SK-N-SH treated with all-trans-retinoic acid at 6 μM for 48 hours (cell line): Measurements from ENCODE around the gene TTR.

Experiments used
- ATAC-seq: fragments of 200-7000 bp; cut with Tn5 transposase; 3 replicates; pipeline ENCODE4 v1.9.1; 2020; ENCODE audit warnings: mild to moderate bottlenecking, moderate library complexity
- ARNTL ChIP-seq: fragments of 450-650 bp; formaldehyde crosslinking; IDR thresholded peaks from 2 replicates; pipeline ENCODE4 v1.5.0; 2020; ENCODE audit warnings: low read depth, mild to moderate bottlenecking, moderate library complexity, borderline replicate concordance
- BACH2 ChIP-seq: fragments of 250-450 bp; sonication (Bioruptor Pico); IDR thresholded peaks from 2 replicates; pipeline ENCODE4 v1.9.0; 2021; ENCODE audit warnings: mild to moderate bottlenecking, borderline replicate concordance
- CSDC2 ChIP-seq: fragments of 250-450 bp; sonication (Bioruptor Pico); IDR thresholded peaks from 2 replicates; pipeline ENCODE4 v1.5.0; 2020; ENCODE audit warnings: mild to moderate bottlenecking, moderate library complexity
- GLIS3 ChIP-seq: fragments of 250-450 bp; sonication (Bioruptor Pico); IDR thresholded peaks from 2 replicates; pipeline ENCODE4 v1.5.0; 2020; ENCODE audit warnings: mild to moderate bottlenecking, moderate library complexity
- ISL1 ChIP-seq: fragments of 250-450 bp; sonication (Bioruptor Pico); IDR thresholded peaks from 2 replicates; pipeline ENCODE4 v2.1.2; 2022; ENCODE audit warnings: mild to moderate bottlenecking, moderate library complexity
- OSR1 ChIP-seq: fragments of 250-450 bp; sonication (Bioruptor Pico); IDR thresholded peaks from 2 replicates; pipeline ENCODE4 v1.8.0; 2022; ENCODE audit warnings: moderate library complexity, mild to moderate bottlenecking, inconsistent platforms
- PPARA ChIP-seq: fragments of 250-450 bp; sonication (Bioruptor Pico); IDR thresholded peaks from 2 replicates; pipeline ENCODE4 v1.5.0; 2020; ENCODE audit warnings: mild to moderate bottlenecking, borderline replicate concordance
- RARB ChIP-seq: fragments of 250-450 bp; sonication (Bioruptor Pico); IDR thresholded peaks from 2 replicates; pipeline ENCODE4 v1.8.0; 2021; ENCODE audit warnings: mild to moderate bottlenecking, moderate library complexity
- SNAI2 ChIP-seq: fragments of 250-450 bp; sonication (Bioruptor Pico); IDR thresholded peaks from 2 replicates; pipeline ENCODE4 v1.5.0; 2020; ENCODE audit warnings: mild to moderate bottlenecking, moderate library complexity
- TCF4 ChIP-seq: fragments of 250-450 bp; sonication (Bioruptor Pico); IDR thresholded peaks from 2 replicates; pipeline ENCODE4 v1.8.0; 2021; ENCODE audit warnings: mild to moderate bottlenecking, moderate library complexity, borderline replicate concordance
- TOX ChIP-seq: fragments of 250-450 bp; sonication (Bioruptor Pico); IDR thresholded peaks from 2 replicates; pipeline ENCODE4 v1.8.0; 2021; ENCODE audit warnings: mild to moderate bottlenecking, moderate library complexity, borderline replicate concordance
- ZC3H10 ChIP-seq: fragments of 250-450 bp; sonication (Bioruptor Pico); IDR thresholded peaks from 2 replicates; pipeline ENCODE4 v1.5.1; 2021; ENCODE audit warnings: mild to moderate bottlenecking, moderate library complexity
- ZFP30 ChIP-seq: fragments of 450-650 bp; formaldehyde crosslinking; IDR thresholded peaks from 2 replicates; pipeline ENCODE4 v1.5.0; 2022; ENCODE audit warnings: mild to moderate bottlenecking, moderate library complexity
- ZNF565 ChIP-seq: fragments of 450-650 bp; formaldehyde crosslinking; conservative IDR thresholded peaks from 2 replicates; pipeline ENCODE4 v1.5.0; 2020; ENCODE audit warnings: low read depth, mild to moderate bottlenecking, moderate library complexity
- ZNF70 ChIP-seq: fragments of 450-650 bp; formaldehyde crosslinking; IDR thresholded peaks from 2 replicates; pipeline ENCODE4 v1.5.0; 2020; ENCODE audit warnings: mild to moderate bottlenecking, moderate library complexity
- ZNF8 ChIP-seq: fragments of 450-650 bp; formaldehyde crosslinking; IDR thresholded peaks from 2 replicates; pipeline ENCODE4 v1.5.0; 2020; ENCODE audit warnings: mild to moderate bottlenecking, moderate library complexity
- TF ChIP-seq, protein P1 (sequence below): fragments of 250-450 bp; sonication (Bioruptor Pico); IDR thresholded peaks from 2 replicates; pipeline ENCODE4 v1.5.0; 2020; ENCODE audit warnings: mild to moderate bottlenecking, moderate library complexity
- TF ChIP-seq, protein P2 (sequence below): fragments of 250-450 bp; sonication (Bioruptor Pico); IDR thresholded peaks from 2 replicates; pipeline ENCODE4 v1.5.1; 2020; ENCODE audit warnings: low read depth, mild to moderate bottlenecking, moderate library complexity
- TF ChIP-seq, protein P3 (sequence below): fragments of 250-450 bp; sonication (Bioruptor Pico); IDR thresholded peaks from 2 replicates; pipeline ENCODE4 v1.8.0; 2020; ENCODE audit warnings: mild to moderate bottlenecking, moderate library complexity, borderline replicate concordance
- TF ChIP-seq, protein P4 (sequence below): fragments of 250-450 bp; sonication (Bioruptor Pico); IDR thresholded peaks from 2 replicates; pipeline ENCODE4 v1.5.1; 2021; ENCODE audit warnings: mild to moderate bottlenecking, moderate library complexity

Gene TTR

DNA sequence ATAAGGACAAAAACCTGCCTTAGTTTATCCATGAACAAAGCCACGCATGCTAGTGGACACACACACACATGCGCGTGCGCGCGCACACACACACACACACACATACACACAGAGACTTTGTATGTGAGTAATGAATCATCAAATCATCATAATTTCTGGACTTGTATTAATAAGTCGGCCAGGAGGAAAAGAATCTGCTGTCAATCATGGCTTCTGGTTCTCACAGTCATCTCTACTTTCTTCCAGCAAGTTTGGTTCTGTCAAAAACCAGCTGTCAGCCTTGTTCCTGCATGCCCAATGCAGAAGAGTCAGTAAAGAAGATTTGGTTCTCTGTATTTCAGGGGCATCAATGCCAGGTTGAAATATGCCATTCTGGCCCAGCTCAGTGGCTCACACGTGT, 1.1 kb upstream of the TTR start:
- TF ChIP-seq, protein P1, sequence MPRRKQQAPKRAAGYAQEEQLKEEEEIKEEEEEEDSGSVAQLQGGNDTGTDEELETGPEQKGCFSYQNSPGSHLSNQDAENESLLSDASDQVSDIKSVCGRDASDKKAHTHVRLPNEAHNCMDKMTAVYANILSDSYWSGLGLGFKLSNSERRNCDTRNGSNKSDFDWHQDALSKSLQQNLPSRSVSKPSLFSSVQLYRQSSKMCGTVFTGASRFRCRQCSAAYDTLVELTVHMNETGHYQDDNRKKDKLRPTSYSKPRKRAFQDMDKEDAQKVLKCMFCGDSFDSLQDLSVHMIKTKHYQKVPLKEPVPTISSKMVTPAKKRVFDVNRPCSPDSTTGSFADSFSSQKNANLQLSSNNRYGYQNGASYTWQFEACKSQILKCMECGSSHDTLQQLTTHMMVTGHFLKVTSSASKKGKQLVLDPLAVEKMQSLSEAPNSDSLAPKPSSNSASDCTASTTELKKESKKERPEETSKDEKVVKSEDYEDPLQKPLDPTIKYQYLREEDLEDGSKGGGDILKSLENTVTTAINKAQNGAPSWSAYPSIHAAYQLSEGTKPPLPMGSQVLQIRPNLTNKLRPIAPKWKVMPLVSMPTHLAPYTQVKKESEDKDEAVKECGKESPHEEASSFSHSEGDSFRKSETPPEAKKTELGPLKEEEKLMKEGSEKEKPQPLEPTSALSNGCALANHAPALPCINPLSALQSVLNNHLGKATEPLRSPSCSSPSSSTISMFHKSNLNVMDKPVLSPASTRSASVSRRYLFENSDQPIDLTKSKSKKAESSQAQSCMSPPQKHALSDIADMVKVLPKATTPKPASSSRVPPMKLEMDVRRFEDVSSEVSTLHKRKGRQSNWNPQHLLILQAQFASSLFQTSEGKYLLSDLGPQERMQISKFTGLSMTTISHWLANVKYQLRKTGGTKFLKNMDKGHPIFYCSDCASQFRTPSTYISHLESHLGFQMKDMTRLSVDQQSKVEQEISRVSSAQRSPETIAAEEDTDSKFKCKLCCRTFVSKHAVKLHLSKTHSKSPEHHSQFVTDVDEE (CRISPR knock-in tag), result no peak
- no peak for TF ChIP-seq BACH2 (CRISPR knock-in tag)
- TF ChIP-seq ZNF565 (CRISPR knock-in tag), result no peak
- TF ChIP-seq, protein P2, sequence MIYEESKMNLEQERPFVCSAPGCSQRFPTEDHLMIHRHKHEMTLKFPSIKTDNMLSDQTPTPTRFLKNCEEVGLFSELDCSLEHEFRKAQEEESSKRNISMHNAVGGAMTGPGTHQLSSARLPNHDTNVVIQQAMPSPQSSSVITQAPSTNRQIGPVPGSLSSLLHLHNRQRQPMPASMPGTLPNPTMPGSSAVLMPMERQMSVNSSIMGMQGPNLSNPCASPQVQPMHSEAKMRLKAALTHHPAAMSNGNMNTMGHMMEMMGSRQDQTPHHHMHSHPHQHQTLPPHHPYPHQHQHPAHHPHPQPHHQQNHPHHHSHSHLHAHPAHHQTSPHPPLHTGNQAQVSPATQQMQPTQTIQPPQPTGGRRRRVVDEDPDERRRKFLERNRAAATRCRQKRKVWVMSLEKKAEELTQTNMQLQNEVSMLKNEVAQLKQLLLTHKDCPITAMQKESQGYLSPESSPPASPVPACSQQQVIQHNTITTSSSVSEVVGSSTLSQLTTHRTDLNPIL (CRISPR knock-in tag), result no peak
- TF ChIP-seq OSR1, result no peak
- TF ChIP-seq ZFP30 (CRISPR knock-in tag), result no peak
- TF ChIP-seq PPARA, result no peak
- no peak for TF ChIP-seq ISL1
- no peak for TF ChIP-seq ARNTL (CRISPR knock-in tag)
- TF ChIP-seq SNAI2 (CRISPR knock-in tag), result no peak
- no peak for TF ChIP-seq TCF4 (CRISPR knock-in tag)
- TF ChIP-seq, protein P3, sequence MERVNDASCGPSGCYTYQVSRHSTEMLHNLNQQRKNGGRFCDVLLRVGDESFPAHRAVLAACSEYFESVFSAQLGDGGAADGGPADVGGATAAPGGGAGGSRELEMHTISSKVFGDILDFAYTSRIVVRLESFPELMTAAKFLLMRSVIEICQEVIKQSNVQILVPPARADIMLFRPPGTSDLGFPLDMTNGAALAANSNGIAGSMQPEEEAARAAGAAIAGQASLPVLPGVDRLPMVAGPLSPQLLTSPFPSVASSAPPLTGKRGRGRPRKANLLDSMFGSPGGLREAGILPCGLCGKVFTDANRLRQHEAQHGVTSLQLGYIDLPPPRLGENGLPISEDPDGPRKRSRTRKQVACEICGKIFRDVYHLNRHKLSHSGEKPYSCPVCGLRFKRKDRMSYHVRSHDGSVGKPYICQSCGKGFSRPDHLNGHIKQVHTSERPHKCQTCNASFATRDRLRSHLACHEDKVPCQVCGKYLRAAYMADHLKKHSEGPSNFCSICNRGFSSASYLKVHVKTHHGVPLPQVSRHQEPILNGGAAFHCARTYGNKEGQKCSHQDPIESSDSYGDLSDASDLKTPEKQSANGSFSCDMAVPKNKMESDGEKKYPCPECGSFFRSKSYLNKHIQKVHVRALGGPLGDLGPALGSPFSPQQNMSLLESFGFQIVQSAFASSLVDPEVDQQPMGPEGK (CRISPR knock-in tag), result no peak
- TF ChIP-seq, protein P4, sequence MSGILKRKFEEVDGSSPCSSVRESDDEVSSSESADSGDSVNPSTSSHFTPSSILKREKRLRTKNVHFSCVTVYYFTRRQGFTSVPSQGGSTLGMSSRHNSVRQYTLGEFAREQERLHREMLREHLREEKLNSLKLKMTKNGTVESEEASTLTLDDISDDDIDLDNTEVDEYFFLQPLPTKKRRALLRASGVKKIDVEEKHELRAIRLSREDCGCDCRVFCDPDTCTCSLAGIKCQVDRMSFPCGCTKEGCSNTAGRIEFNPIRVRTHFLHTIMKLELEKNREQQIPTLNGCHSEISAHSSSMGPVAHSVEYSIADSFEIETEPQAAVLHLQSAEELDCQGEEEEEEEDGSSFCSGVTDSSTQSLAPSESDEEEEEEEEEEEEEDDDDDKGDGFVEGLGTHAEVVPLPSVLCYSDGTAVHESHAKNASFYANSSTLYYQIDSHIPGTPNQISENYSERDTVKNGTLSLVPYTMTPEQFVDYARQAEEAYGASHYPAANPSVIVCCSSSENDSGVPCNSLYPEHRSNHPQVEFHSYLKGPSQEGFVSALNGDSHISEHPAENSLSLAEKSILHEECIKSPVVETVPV (CRISPR knock-in tag), result no peak
- ATAC-seq, result no peak

DNA sequence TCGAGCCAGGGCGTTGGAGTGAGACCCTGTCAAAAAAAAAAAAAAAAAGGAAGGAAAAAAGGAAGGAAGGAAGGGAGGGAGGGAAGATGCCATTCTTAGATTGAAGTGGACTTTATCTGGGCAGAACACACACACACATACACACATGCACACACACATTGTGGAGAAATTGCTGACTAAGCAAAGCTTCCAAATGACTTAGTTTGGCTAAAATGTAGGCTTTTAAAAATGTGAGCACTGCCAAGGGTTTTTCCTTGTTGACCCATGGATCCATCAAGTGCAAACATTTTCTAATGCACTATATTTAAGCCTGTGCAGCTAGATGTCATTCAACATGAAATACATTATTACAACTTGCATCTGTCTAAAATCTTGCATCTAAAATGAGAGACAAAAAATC, 564 bp upstream of the TTR start:
- no peak for ATAC-seq
- TF ChIP-seq, protein P3 (CRISPR knock-in tag), result no peak
- no peak for TF ChIP-seq TCF4 (CRISPR knock-in tag)
- no peak for TF ChIP-seq ZNF565 (CRISPR knock-in tag)
- TF ChIP-seq BACH2 (CRISPR knock-in tag), result no peak
- TF ChIP-seq, all 23 proteins: peak for 0

DNA sequence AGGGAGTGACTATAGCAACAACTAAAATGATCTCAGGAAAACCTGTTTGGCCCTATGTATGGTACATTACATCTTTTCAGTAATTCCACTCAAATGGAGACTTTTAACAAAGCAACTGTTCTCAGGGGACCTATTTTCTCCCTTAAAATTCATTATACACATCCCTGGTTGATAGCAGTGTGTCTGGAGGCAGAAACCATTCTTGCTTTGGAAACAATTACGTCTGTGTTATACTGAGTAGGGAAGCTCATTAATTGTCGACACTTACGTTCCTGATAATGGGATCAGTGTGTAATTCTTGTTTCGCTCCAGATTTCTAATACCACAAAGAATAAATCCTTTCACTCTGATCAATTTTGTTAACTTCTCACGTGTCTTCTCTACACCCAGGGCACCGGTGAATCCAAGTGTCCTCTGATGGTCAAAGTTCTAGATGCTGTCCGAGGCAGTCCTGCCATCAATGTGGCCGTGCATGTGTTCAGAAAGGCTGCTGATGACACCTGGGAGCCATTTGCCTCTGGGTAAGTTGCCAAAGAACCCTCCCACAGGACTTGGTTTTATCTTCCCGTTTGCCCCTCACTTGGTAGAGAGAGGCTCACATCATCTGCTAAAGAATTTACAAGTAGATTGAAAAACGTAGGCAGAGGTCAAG, 955 bp downstream of the TTR start:
- ATAC-seq, result no peak
- TF ChIP-seq, protein P1 (CRISPR knock-in tag), result no peak
- TF ChIP-seq ZNF565 (CRISPR knock-in tag) (no peak), ZNF70 (CRISPR knock-in tag) (no peak), ZC3H10 (CRISPR knock-in tag) (no peak), CSDC2 (CRISPR knock-in tag) (no peak), ARNTL (CRISPR knock-in tag) (no peak), GLIS3 (CRISPR knock-in tag) (no peak), TOX (CRISPR knock-in tag) (no peak), RARB (no peak), ZNF8 (CRISPR knock-in tag) (no peak), TCF4 (CRISPR knock-in tag) (no peak)
- TF ChIP-seq, protein P3 (CRISPR knock-in tag), result no peak
